MCF 10A (cell line): ENCODE results near the gene GPR153. TPM values are rescaled to one million over a fixed set of nuclear protein-coding genes. Genes with fewer than 3 reads are reported as not detected.

ENCODE experiments used
- BruUV-seq: library from RNA; stranded (reverse); fragments of 400-500 nt; replicated peaks from 2 replicates; lab custom pipeline; 2021; lab: Mats Ljungman, UMichigan
- CTCF ChIA-PET: fragments of 300-600 bp; sonication (Branson Sonifier 250); formaldehyde crosslinking; extraction: SDS; loops from one replicate; lab custom pipeline; 2021; ENCODE audit warnings: antibody characterized with exemption, inconsistent platforms; lab: Yijun Ruan, JAX
- POLR2A ChIA-PET: fragments of 300-600, 350-650 bp; sonication (Branson Sonifier 250); formaldehyde crosslinking; extraction: SDS; loops from one replicate; lab custom pipeline; 2020; ENCODE audit warnings: antibody characterized with exemption, inconsistent platforms; lab: Yijun Ruan, JAX
- DNase-seq: peaks from one replicate; pipeline ENCODE4 v3.0.0-alpha.2; 2018; ENCODE audit not compliant: unreplicated experiment
- H3K27ac Mint-ChIP-seq: one replicate; pipeline ENCODE4 v1.8.0; 2022; ENCODE audit warnings: mild to moderate bottlenecking, low read depth, mixed read lengths; ENCODE audit not compliant: unreplicated experiment
- H3K27me3 Mint-ChIP-seq: one replicate; pipeline ENCODE4 v1.8.0; 2022; ENCODE audit warnings: mixed read lengths; ENCODE audit not compliant: insufficient read depth, unreplicated experiment
- H3K36me3 Mint-ChIP-seq: one replicate; pipeline ENCODE4 v1.8.0; 2022; ENCODE audit warnings: mild to moderate bottlenecking, moderate library complexity, mixed read lengths; ENCODE audit not compliant: insufficient read depth, unreplicated experiment
- H3K4me1 Mint-ChIP-seq: one replicate; pipeline ENCODE4 v1.8.0; 2022; ENCODE audit warnings: mixed read lengths; ENCODE audit not compliant: insufficient read depth, unreplicated experiment
- H3K4me3 Mint-ChIP-seq: one replicate; pipeline ENCODE4 v1.8.0; 2022; ENCODE audit warnings: mild to moderate bottlenecking, moderate library complexity, mixed read lengths; ENCODE audit not compliant: unreplicated experiment
- H3K9me3 Mint-ChIP-seq: one replicate; pipeline ENCODE4 v1.8.0; 2022; ENCODE audit warnings: mixed read lengths; ENCODE audit not compliant: unreplicated experiment
- CTCF ChIP-seq: fragments of 200-600 bp; IDR thresholded peaks from one replicate; pipeline ENCODE4 v1.8.0; 2022; ENCODE audit warnings: antibody characterized with exemption, mild to moderate bottlenecking; ENCODE audit not compliant: unreplicated experiment
- intact Hi-C: fragments of 100-400 bp; cut with micrococcal nuclease; formaldehyde crosslinking; loops from 2 replicates; pipeline ENCODE4 v1.14.1; 2022
- total RNA-seq: library from RNA; stranded (reverse); gene quantifications from 2 replicates; pipeline ENCODE4 v1.2.3, GENCODE V29; 2022

Gene GPR153
- total RNA-seq, 1 experiment from 2014 or later, result 5.0 TPM

- CTCF ChIA-PET, result interaction anchor here (0.6 to 0.7 kb wide), 2 partner anchors 12 to 98 kb away, joined by 3 to 4 read pairs; no protein-coding TSS in a partner anchor
- H3K27ac Mint-ChIP-seq, result no peak overlapping the region
- DNase-seq, result no peak
- intact Hi-C loops, result no loop called here
- H3K4me3 Mint-ChIP-seq, result no peak overlapping the region
- POLR2A ChIA-PET, result no interaction called here
- H3K9me3 Mint-ChIP-seq, result no peaks in the 10 kb centered on the region
- H3K4me1 Mint-ChIP-seq, result peaks cover 8% of the 10 kb centered on the region
- H3K36me3 Mint-ChIP-seq, result peaks cover 11% of the 10 kb centered on the region
- BruUV-seq, result no TSS peak
- TF ChIP-seq CTCF, result no peak
- H3K27me3 Mint-ChIP-seq, result no peaks in the 10 kb centered on the region
Measured at GRCh38 chr1:6271554-6271953, 10.7 kb upstream of the GPR153 start.

GRCh38 chr1:6271006-6271405 lies 10.1 kb upstream of the GPR153 start:
- ChIA-PET CTCF (interaction anchor here (0.6 to 0.7 kb wide), 2 partner anchors 80 to 98 kb away, joined by 3 to 4 read pairs; no protein-coding TSS in a partner anchor), POLR2A (no interaction called here)
- H3K4me3 Mint-ChIP-seq, result no peak overlapping the region
- TF ChIP-seq CTCF, result no peak
- H3K4me1 Mint-ChIP-seq, result peaks cover 8% of the 10 kb centered on the region
- no peaks in the 10 kb centered on the region for H3K9me3 Mint-ChIP-seq
- intact Hi-C loops, result no loop called here
- H3K27ac Mint-ChIP-seq, result no peak overlapping the region
- H3K27me3 Mint-ChIP-seq, result no peaks in the 10 kb centered on the region
- peaks cover 11% of the 10 kb centered on the region for H3K36me3 Mint-ChIP-seq
- DNase-seq, result no peak
- no TSS peak for BruUV-seq

- no peak for DNase-seq
- CTCF ChIA-PET, result interaction anchor here (0.6 kb wide), 1 partner anchor 80 kb away, joined by 4 read pairs; no protein-coding TSS in a partner anchor
- Mint-ChIP-seq H3K4me1 (peaks cover 8% of the 10 kb centered on the region), H3K9me3 (no peaks in the 10 kb centered on the region), H3K27ac (no peak overlapping the region), H3K36me3 (peaks cover 11% of the 10 kb centered on the region), H3K27me3 (no peaks in the 10 kb centered on the region), H3K4me3 (no peak overlapping the region)
- BruUV-seq, result no TSS peak
- TF ChIP-seq CTCF, result no peak
- POLR2A ChIA-PET, result no interaction called here
- intact Hi-C loops, result no loop called here
Measured at GRCh38 chr1:6270401-6270800, 9.5 kb upstream of the GPR153 start.

- CTCF ChIA-PET, result no interaction called here
- DNase-seq, result no peak
- Mint-ChIP-seq H3K9me3 (no peaks in the 10 kb centered on the region), H3K4me3 (no peak overlapping the region), H3K4me1 (peaks cover 8% of the 10 kb centered on the region), H3K27me3 (no peaks in the 10 kb centered on the region), H3K36me3 (peaks cover 11% of the 10 kb centered on the region), H3K27ac (no peak overlapping the region)
- POLR2A ChIA-PET, result no interaction called here
- TF ChIP-seq CTCF, result no peak
- BruUV-seq, result no TSS peak
- intact Hi-C loops, result no loop called here
Measured at GRCh38 chr1:6269720-6270400, 9.0 kb upstream of the GPR153 start.
